ENCODE data around the gene TMEM135.

The TMEM135 gene

GRCh38 chr11:87035976-87036583 is 1.7 kb upstream of the TMEM135 start:
- TF ChIP-seq CTCF (IDR thresholded peaks at IDR 0.05; ENCODE audit: low read depth, low read length): no peak
- no peak overlapping the region for H3K4me3 ChIP-seq (ENCODE audit: low read depth, low read length)

GRCh38 chr11:87036756-87037449 is 831 bp upstream of the TMEM135 start:
- H3K4me3 ChIP-seq (ENCODE audit: low read depth, low read length): peak overlapping the region; percentile 96
- TF ChIP-seq CTCF (IDR thresholded peaks at IDR 0.05; ENCODE audit: low read depth, low read length): no peak

GRCh38 chr11:87038235-87038977 is 672 bp downstream of the TMEM135 start:
- TF ChIP-seq CTCF (IDR thresholded peaks at IDR 0.05; ENCODE audit: low read depth, low read length): no peak
- H3K4me3 ChIP-seq (ENCODE audit: low read depth, low read length): peak overlapping the region; percentile 96

- peak overlapping the region; percentile 96 for H3K4me3 ChIP-seq (ENCODE audit: low read depth, low read length)
- no peak for TF ChIP-seq CTCF (IDR thresholded peaks at IDR 0.05; ENCODE audit: low read depth, low read length)
These were observed 1.6 kb downstream of the TMEM135 start for GRCh38 chr11:87039371-87039770.

GRCh38 chr11:87043894-87044293 is 6.2 kb downstream of the TMEM135 start:
- no peak overlapping the region for H3K4me3 ChIP-seq (ENCODE audit: low read depth, low read length)
- no peak for TF ChIP-seq CTCF (IDR thresholded peaks at IDR 0.05; ENCODE audit: low read depth, low read length)

- H3K4me3 ChIP-seq (ENCODE audit: low read depth, low read length): no peak overlapping the region
- no peak for TF ChIP-seq CTCF (IDR thresholded peaks at IDR 0.05; ENCODE audit: low read depth, low read length)
These were observed 9.1 kb downstream of the TMEM135 start for GRCh38 chr11:87046824-87047223.

GRCh38 chr11:87056091-87056490 is 18.4 kb downstream of the TMEM135 start:
- no peak overlapping the region for H3K4me3 ChIP-seq (ENCODE audit: low read depth, low read length)
- no peak for TF ChIP-seq CTCF (IDR thresholded peaks at IDR 0.05; ENCODE audit: low read depth, low read length)

Measured in WI38 (cell line).